Measurements from ENCODE around the gene SYNRG. TPM values are rescaled to one million over a fixed set of nuclear protein-coding genes. Genes with fewer than 3 reads are reported as not detected.

Gene SYNRG
- total and polyA plus RNA-seq, 4 donors: 6.5 to 20.5 (median 15.9) TPM

- TF ChIP-seq SP1 (IDR thresholded peaks at IDR 0.05) (no peak), JUND (IDR thresholded peaks at IDR 0.05) (no peak), HNF4G (IDR thresholded peaks at IDR 0.05) (no peak), TAF1 (conservative IDR thresholded peaks at IDR 0.05) (no peak), GABPA (IDR thresholded peaks at IDR 0.05 in 1 of 2, conservative IDR thresholded peaks at IDR 0.05 in 1 of 2) (no peak), ATF3 (IDR thresholded peaks at IDR 0.05) (no peak), RAD21 (IDR thresholded peaks at IDR 0.05) (no peak), REST (IDR thresholded peaks at IDR 0.05) (no peak), HNF4A (conservative IDR thresholded peaks at IDR 0.05) (no peak), NR2F2 (IDR thresholded peaks at IDR 0.05) (no peak)
- no peak overlapping the region for H3K27ac ChIP-seq (ENCODE audit: low read depth in 1 of 2, low read length in 2 of 2)
- no peaks in the 10 kb centered on the region for H3K27me3 ChIP-seq (ENCODE audit: control insufficient read depth in 4 of 4, insufficient read depth in 4 of 4, low read length in 3 of 4)
- no peaks in the 10 kb centered on the region for H3K4me1 ChIP-seq (ENCODE audit: control insufficient read depth in 4 of 4, insufficient read depth in 4 of 4, low read length in 3 of 4)
- peaks cover 4 to 29% (median 20%) of the 10 kb centered on the region in 4 donors for H3K36me3 ChIP-seq (ENCODE audit: control insufficient read depth in 4 of 4, insufficient read depth in 3 of 4, low read depth in 1 of 4, low read length in 3 of 4)
- DNase-seq (ENCODE audit: low spot score): no peak
- H3K4me3 ChIP-seq (ENCODE audit: low read depth in 1 of 3, low read length in 3 of 3): no peak overlapping the region
- WGBS: 93% methylated on average over 7 of the region's 7 CpGs
- H3K9me3 ChIP-seq (ENCODE audit: control insufficient read depth in 4 of 4, low read length in 3 of 4): no peaks in the 10 kb centered on the region
- no peak overlapping the region for H3K9ac ChIP-seq (ENCODE audit: low read depth in 1 of 2, low read length in 2 of 2)
Observed at GRCh38 chr17:37465069-37465616, 144.1 kb downstream of the SYNRG start.

Small RNA genes lying within 50 kb of the gene (small RNA-seq; reads per million reads assigned to genes)
- gene MIR378J: not detected

Other genes with a start within 250 kb of the SYNRG start
- gene C17orf78, start 233.4 kb downstream of the SYNRG start, total RNA-seq: not detected
- not detected for gene C17orf78, start 233.4 kb downstream of the SYNRG start, polyA plus RNA-seq
- gene ACACA, start 202.6 kb downstream of the SYNRG start, total RNA-seq: 10 to 100 TPM; 46.0 to 49.5 TPM
- 10 to 100 TPM; 14.8 to 16.4 TPM for gene ACACA, start 202.6 kb downstream of the SYNRG start, polyA plus RNA-seq
- 10 to 100 TPM; 10.7 to 13.4 TPM for gene TADA2A, start 202.5 kb downstream of the SYNRG start, total RNA-seq
- 1 to 10 TPM; 2.8 to 5.7 TPM for gene TADA2A, start 202.5 kb downstream of the SYNRG start, polyA plus RNA-seq
- 10 to 100 TPM in 1 of 2 donors, 1 to 10 TPM in 1; 6.3 to 13.5 TPM for gene DUSP14, start 119.5 kb downstream of the SYNRG start, total RNA-seq
- 10 to 100 TPM; 14.1 to 15.7 TPM for gene DUSP14, start 119.5 kb downstream of the SYNRG start, polyA plus RNA-seq
- gene DDX52, start 34.0 kb upstream of the SYNRG start, total RNA-seq: 10 to 100 TPM; 13.9 to 14.1 TPM
- gene DDX52, start 34.0 kb upstream of the SYNRG start, polyA plus RNA-seq: 1 to 10 TPM; 4.6 to 9.4 TPM
- gene HNF1B, start 135.6 kb upstream of the SYNRG start, total RNA-seq: 1 to 10 TPM; 1.6 to 3.8 TPM
- 1 to 10 TPM; 5.2 to 5.7 TPM for gene HNF1B, start 135.6 kb upstream of the SYNRG start, polyA plus RNA-seq

Measured in liver (tissue), 10 donors.